ENCODE data around the gene RCOR3.

GRCh38 chr1:211324992-211325775 lies 66.0 kb downstream of the RCOR3 start:
- no peak for TF ChIP-seq CTCF (IDR thresholded peaks at IDR 0.05)
- TF ChIP-seq POLR2A (IDR thresholded peaks at IDR 0.05) = no peak
